Right renal pelvis (tissue), 4 donors: ENCODE data around the gene RTEL1. TPM values are rescaled to one million over a fixed set of nuclear protein-coding genes. Genes with fewer than 3 reads are reported as not detected.
"Not testable (repeated sequence)": the region's sequence is repeated elsewhere in the genome, so short reads cannot be mapped to it uniquely, and the experiment has no call there.

ENCODE experiments used
- DNase-seq, 4 donors: peaks; one replicate each; pipeline ENCODE4 v3.0.0-alpha.2; 2013; ENCODE audit warnings: low read depth in 4 of 4, low spot score in 3 of 4, missing footprints in 1 of 4
- polyA plus RNA-seq, 4 donors: library from polyadenylated mRNA; unstranded; fragments of 120-200 nt; gene quantifications; one replicate each; pipeline ENCODE4 v1.2.1, GENCODE V29; 2013; ENCODE audit not compliant: insufficient read length in 4 of 4

Gene RTEL1
- polyA plus RNA-seq, 4 donors = 15.8 to 18.2 (median 17.6) TPM

DNA sequence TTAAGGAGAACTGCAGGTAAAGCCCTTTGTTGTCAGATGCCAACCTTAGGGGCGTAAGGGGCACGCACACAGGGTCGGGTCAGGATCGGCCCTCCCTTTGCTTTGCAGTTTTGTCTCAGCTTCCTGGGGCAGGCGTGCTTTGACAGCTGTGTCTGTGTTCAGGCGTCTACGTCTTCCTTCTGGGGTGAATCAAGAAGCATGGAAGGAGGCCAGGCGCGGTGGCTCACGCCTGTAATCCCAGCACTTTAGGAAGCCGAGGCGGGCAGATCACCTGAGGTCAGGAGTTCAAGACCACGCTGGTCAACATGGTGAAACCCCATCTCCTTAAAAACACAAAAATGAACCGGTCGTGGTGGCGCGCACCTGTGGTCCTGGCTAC, 51.0 kb downstream of the RTEL1 start:
- no peak for DNase-seq

DNA sequence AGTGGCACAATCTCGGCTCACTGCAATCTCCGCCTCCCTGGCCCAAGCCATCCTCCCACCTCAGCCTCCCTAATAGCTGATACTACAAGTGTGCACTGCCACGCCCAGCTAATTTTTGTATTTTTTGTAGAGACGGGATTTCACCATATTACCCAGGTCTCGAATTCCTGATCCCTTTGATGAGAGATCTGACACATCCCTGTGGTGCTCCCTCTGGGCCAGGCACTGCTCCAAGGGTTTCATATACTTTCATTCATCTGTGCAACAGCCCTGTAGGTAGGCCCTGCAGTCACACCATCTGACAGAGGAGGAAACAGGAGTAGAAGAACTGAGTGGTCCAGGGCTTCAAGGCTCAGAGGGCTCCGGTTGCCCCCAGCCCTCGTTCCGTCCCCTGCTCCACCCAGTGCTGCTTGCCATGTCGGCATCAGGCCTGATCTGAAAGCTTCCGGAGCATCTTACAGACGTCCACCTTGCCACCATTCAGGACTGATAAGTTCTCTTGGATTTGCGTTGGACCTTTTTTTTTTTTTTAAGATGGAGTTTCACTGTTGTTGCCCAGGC, 53.1 kb downstream of the RTEL1 start:
- no peak for DNase-seq

DNA sequence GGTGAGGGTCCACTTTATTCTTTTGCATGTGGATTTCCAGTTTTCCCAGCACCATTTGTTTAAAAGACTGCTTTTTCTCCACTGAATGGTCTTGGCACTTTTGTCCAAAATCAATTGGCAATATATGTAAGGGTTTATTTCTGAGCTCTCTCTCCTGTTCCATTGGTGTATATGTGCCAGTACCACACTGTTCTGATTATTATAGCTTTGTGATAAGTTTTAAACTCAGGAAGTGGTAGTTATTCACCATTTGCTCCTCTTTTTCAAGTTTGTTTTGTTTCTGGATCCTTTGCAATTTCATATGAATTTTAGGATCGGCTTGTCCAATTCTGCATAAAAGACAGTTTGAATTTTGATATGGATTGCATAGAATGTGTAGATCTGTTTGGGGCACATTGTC, 54.1 kb downstream of the RTEL1 start:
- DNase-seq = no peak

DNA sequence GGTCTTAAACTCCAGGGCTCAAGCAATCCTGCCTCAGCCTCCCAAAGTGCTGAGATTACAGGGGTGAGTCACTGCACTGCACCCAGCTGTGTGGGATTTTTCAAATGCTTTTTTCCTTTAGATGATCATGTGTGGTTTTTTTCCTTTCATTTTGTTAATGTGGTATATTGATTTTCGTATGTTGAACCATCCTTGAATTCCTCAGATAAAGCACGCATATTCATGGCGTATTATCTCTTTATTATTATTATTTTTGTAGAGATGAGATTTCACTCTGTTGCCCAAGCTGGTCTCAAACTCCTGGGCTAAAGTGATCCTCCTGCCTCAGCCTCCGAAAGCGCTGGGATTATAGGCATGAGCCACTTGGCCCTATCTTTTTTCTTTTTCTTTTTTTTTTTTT, 56.7 kb downstream of the RTEL1 start:
- DNase-seq = no peak

DNA sequence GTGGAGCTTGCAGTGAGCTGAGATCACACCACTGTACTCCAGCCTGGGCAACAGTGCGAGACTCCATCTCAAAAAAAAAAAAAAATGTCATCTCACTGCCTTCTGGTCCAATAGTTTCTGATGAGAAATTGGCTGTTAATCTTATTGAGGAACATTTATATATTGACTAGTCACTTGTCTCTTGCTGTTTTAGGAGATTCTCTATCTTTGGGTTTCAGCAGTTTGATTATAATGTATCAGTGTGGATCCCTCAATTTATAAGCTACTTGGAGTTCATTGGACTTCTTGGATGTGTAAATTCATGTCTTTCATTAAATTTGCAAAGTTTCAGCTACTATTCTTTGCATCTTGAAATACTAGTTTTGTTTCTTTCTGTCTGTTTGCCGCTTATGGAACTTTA, 60.9 kb downstream of the RTEL1 start:
- no peak for DNase-seq

DNA sequence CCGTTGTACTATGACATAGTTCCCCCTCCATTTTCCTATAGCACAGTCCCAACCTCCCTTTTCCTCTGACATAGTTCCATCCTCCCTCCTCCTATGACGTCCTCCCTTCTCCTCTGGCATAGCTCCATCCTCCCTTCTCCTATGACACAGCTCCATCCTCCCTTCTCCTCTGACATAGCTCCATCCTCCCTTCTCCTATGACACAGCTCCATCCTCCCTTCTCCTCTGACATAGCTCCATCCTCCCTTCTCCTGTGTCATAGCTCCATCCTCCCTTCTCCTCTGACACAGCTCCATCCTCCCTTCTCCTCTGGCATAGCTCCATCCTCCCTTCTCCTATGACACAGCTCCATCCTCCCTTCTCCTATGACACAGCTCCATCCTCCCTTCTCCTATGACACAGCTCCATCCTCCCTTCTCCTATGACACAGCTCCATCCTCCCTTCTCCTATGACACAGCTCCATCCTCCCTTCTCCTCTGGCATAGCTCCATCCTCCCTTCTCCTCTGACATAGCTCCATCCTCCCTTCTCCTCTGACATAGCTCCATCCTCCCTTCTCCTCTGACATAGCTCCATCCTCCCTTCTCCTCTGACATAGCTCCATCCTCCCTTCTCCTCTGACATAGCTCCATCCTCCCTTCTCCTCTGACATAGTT, 65.0 kb downstream of the RTEL1 start:
- not testable (repeated sequence) for DNase-seq

DNA sequence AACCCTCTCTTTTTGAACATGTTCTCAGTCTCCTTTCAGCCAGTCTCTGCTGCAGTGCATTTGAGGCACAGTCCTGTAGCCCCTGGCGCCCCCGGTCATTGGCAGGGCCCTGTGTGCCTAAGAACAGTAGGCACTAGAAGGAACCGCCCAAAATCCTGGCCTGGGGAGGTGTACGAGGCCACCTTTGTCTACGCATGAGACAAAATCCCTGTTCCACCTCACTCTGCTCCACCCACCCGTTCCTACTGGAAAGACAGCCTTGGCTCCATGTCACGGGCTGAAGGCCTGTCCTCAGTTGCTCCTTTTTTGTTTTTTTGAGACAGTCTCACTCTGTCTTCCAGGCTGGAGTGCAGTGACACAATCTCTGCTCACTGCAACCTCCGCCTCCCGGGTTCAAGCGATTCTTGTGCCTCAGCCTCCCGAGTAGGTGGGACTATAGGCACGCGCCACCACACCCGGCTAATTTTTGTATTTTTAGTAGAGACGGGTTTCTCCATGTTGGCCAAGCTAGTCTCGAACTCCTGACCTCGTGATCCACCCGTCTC, 72.1 kb downstream of the RTEL1 start:
- DNase-seq = not testable (repeated sequence)

DNA sequence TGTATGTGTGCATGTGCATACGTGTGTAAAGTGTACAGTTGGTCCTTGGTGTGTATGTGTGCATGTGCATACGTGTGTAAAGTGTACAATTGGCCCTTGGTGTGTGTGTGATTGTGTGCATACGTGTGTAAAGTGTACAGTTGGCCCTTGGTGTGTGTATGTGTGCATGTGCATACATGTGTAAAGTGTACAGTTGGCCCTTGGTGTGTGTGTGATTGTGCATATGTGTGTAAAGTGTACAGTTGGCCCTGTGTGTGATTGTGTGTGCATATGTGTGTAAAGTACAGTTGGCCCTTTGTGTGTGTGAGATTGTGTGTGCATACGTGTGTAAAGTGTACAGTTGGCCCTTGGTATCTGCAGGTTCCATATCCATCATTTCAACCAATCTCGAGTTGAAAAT, 73.3 kb downstream of the RTEL1 start:
- DNase-seq = no peak

DNA sequence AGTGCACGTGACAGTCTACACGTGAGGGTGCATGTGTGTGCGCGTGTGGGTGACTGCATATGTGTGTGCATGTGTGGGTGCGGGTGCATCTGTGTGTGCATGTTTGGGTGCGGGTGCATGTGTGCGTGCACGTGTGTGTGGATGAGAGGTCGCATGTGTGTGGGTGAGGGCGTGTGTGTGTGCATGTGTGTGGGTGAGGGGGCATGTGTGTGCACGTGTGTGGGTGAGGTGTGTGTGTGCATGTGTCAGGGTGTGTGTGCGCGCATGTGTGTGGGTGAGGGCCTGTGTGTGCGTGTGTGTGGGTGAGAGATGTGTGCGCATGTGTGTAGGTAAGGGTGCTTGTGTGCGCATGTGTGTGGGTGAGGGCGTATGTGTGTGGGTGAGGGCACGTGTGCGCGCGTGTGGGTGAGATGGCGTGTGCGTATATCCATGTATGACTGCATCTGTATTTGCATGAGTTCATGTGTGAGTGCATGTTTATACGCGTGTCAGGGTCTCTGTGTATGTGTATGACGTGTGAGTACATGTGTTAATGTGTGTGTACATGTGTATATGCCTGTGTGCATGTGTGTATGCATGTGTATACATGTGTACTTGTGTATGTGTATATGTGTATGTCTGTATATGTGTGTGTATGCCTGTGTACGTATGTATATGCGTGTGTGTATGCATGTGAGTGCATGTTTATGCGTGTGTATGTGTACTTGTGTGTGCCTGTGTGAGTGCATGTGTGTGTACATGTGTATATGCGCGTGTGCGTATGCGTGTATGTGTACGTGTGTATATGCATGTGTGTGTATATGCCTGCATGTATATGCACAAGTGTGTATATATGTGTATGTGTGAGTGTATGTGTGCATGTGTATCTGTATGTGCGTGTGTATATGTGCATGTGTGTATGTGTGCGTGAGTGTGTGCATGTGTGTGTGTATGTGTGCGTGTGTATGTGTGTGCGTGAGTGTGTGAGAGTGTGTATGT, 74.3 kb downstream of the RTEL1 start:
- DNase-seq = no peak

DNA sequence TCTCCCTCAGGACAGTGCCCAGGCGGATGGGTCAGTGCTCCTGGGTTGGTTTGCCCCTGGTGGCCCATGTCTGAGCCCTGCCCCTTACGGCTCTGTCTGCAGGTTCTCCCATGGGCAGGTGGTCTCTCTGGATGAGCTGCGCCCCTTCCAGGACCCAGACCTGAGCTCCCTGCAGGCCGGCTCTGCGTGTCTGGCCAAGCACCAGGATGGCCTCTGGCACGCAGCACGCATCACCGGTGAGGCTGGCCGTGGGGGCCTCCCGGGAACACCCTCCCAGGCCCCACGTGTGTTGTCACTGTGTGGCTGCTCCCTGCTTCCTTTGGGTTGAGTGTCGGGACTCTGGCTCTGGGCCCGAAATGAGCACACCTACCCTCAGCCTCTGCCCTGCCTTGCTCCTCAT, 75.0 kb downstream of the RTEL1 start:
- no peak for DNase-seq

DNA sequence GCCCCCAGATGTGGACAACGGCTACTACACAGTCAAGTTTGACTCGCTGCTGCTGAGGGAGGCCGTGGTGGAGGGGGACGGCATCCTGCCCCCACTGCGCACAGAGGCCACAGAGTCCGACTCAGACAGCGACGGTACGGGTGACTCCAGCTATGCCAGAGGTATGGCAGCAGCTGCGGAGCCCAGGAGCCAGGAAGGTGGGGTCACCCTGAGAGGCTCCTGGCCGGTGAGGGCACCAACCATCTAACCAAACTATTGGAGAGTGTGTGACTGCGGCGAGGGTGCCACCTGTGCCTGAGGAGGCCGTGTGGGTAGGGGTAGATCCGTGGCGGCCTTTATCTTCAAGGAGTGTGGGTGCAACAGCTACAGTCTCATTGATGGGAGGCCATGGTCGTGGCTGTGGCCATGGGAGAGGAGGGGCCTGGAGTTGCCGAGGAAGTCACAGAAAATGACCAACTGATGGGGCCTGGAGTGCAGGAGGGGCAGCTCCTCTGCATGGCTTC, 75.5 kb downstream of the RTEL1 start:
- no peak for DNase-seq

DNA sequence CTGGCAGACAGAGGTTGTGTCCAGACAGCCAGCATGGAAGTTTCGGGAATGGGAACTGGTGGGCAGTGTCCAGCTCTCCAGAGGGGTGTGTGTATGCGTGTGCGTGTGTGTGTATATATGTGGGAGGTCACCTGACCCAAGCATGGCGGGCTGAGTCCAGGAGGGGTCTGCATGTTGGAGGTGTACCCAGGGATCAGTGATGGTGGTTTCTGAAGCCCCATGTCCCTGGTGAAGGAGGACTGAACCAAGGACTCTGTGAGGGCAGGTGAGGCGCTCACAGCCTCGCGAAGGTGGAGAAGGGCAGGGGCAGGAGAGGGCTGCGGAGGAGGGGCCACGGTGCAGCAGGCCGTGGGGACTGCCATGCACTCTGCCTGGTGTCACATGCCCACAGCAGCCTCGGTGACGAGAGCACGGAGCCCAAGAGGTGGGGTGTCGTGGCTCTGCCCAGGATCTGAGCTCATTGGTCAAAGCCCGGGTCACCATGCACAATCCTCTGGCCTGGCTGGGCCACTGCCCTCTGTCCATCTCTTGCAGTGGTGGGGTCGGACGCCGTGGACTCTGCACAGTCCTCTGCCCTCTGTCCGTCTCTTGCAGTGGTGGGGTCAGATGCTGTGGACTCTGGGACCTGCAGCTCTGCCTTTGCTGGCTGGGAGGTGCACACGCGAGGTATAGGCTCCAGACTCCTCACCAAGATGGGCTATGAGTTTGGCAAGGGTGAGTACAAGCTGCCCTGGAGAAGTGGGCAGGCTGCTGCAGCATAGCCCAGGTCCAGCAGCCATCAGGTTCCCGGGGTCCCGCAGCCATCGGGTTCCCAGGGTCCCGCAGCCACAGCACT, 76.2 kb downstream of the RTEL1 start:
- no peak for DNase-seq

DNA sequence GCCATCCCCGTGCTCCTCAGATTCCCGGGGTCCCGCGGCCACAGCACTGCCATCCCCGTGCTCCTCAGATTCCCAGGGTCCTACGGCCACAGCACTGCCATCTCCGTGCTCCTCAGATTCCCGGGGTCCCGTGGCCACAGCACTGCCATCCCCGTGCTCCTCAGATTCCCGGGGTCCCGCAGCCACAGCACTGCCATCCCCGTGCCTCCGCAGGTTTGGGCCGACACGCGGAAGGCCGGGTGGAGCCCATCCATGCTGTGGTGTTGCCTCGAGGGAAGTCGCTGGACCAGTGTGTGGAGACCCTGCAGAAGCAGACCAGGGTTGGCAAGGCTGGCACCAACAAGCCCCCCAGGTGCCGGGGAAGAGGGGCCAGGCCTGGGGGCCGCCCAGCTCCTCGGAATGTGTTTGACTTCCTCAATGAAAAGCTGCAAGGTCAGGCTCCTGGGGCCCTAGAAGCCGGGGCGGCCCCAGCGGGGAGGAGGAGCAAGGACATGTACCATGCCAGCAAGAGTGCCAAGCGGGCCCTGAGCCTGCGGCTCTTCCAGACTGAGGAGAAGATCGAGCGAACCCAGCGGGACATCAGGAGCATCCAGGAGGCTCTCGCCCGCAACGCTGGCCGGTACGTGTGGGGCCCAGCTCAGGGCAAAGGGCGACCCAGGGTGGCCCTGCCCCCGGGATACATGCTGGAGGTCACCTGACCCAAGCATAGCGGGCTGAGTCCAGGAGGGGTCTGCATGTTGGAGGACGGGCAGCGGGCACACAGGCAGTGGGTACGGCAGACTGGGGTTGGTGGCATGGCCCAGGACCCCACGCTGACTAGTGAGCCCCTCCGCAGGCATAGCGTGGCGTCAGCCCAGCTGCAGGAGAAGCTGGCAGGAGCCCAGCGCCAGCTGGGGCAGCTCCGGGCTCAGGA, 77.1 kb downstream of the RTEL1 start:
- DNase-seq = no peak

DNA sequence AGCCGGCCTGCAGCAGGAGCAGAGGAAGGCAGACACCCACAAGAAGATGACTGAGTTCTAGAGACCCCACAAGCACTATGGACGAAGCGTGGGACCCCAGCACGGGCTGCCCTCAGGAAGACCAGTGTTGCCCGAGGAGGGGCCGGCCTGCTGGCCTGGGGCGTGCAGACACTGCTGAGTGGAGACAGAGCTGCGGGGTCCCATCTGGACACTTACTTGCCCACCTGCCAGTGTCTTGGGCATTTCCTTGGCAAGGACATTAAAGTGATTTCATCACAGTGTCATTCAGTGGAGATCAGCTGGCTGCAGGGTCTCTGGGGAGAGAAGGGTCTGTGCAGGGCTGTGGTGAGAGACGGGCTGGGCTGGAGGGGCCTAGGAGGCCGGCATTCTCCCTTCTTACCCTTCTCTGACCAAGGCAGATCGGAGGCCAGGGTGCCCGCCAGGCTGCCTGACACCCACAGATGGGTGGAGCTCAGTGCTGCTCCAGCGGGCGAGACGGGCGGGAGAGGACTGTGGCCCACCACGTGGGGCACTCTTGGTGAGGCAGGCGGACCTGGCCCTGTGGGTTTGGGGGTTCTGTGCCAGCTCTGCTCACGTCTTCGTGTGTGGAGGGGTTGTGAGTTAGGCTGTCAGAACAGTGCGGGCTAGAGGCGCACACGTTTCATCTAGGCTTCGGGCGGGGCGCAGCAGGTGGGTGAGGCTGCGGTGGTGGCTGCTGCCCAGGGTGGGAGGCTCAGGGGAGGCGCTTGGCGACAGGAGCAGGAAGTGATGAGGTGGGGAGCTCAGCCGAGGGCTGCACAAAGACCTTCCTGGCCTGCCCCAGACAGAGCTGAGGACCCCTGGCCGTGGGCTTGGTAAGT, 78.0 kb downstream of the RTEL1 start, which contains the start of gene LIME1:
TSS of gene LIME1 (plus strand) at position 806 of the 860 bp plus-strand sequence. CDS start 886 bp downstream, outside the sequence.
- DNase-seq = no peak

DNA sequence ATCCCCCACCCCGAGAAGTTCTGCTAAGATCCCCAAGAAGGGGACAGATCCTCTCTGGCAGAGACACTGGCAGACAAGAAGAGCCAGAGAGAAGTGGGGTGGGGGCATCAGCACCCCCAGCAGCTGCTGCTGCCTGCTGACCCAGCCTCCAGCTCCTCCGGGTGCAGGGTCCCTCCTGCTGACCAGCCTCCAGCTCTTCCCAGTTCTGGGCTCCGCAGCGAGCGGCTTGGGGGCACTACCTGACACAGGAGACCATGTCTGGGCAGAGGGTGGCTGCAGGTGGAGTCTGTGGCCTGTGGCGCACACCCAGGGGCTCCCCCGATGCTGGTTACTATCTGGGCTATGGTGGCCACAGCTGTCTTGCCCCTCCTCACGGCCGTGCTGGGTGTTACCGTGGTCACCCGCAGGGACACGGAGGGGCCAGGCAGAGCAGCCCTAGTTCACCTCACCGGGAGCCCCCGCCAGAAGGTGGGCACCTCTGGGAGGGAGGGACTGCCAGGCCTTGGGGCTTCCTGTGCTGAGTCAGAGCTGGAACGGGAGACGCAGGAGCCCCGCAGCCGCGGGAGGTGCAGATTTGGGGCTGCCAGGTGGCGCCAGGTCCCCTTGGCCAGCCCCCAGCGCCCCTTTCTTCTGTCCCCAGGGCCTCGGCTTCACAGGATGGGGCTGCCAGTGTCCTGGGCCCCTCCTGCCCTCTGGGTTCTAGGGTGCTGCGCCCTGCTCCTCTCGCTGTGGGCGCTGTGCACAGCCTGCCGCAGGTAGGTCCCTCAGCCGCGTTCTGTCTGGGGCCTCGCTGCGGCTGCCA, 79.0 kb downstream of the RTEL1 start:
- no peak for DNase-seq

DNA sequence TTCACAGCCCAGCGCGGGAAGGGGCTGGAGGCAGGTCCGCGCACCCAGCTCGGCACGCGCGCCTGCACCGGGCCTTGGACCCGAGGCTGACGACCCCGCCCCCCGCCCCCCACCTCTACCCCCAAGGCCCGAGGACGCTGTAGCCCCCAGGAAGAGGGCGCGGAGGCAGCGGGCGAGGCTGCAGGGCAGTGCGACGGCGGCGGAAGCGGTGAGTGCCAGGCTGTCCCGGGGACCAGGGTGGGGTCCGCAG, 79.5 kb downstream of the RTEL1 start:
- DNase-seq = no peak

DNA sequence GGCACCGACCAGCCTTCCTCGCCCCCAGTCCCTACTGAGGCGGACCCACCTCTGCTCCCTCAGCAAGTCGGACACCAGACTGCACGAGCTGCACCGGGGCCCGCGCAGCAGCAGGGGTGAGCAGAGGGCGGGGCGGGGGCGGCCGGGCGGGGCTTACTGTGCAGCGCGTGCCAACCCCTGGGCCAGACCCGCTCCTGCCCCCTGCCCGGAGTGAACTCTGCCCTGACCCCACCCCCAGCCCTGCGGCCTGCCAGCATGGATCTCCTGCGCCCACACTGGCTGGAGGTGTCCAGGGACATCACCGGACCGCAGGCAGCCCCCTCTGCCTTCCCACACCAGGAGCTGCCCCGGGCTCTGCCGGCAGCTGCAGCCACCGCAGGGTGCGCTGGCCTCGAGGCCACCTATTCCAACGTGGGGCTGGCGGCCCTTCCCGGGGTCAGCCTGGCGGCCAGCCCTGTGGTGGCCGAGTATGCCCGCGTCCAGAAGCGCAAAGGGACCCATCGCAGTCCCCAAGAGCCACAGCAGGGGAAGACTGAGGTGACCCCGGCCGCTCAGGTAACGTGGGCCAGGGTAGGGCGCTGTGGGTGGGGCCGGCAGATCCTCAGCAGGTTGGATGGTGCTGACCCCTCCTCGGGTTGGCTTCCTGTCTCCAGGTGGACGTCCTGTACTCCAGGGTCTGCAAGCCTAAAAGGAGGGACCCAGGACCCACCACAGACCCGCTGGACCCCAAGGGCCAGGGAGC, 80.0 kb downstream of the RTEL1 start:
- DNase-seq = no peak
